ENCODE results near the gene IKBIP.

Gene IKBIP

DNA sequence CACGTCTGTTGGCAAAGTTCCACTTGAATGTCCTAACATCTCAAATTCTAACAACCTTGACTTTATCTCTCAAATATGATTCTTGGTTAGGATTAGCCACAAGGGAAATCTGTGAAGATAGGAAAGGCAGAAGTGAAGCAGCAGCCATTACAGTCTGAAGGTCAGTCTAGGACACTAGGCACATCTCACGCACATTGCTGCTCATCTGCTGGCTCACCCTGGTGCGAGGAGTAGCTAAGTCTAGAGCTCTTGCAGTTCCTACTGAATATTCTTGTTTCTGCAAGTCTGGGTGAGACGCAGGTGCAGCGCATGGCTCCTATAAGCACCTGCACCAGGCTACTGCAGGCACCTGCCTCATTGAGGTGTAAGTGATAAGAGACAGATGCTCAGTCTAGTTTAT, 57.5 kb downstream of the IKBIP start:
- Histone ChIP-seq H2AFZ (ENCODE audit: low read length) (no peak overlapping the region), H4K20me1 (ENCODE audit: insufficient read depth, low read length) (no peaks in the 10 kb centered on the region), H3K9me2 (replicated peaks; ENCODE audit: insufficient read depth, low read length) (no peaks in the 10 kb centered on the region), H3K4me3 (ENCODE audit: low read length) (no peak overlapping the region), H3K4me1 (ENCODE audit: low read length) (no peaks in the 10 kb centered on the region), H3K9ac (ENCODE audit: low read length) (no peak overlapping the region), H3K9me3 (replicated peaks; ENCODE audit: insufficient read depth, low read length) (no peaks in the 10 kb centered on the region), H3K27ac (ENCODE audit: low read length) (no peak overlapping the region), H3K4me2 (ENCODE audit: low read depth, low read length) (no peak overlapping the region), H3K36me3 (replicated peaks; ENCODE audit: insufficient read depth, low read length) (no peaks in the 10 kb centered on the region), H3K27me3 (replicated peaks; ENCODE audit: insufficient read depth, low read length) (no peaks in the 10 kb centered on the region), H3F3A (ENCODE audit: insufficient read depth, low read length) (no peaks in the 10 kb centered on the region), H3K79me2 (ENCODE audit: low read length) (no peaks in the 10 kb centered on the region)
- no peak for TF ChIP-seq EZH2phosphoT487 (IDR thresholded peaks at IDR 0.05; ENCODE audit: low read length)
- no peak for TF ChIP-seq EZH2 (optimal IDR thresholded peaks at IDR 0.05; ENCODE audit: low read depth, low read length)
- TF ChIP-seq, protein P1, sequence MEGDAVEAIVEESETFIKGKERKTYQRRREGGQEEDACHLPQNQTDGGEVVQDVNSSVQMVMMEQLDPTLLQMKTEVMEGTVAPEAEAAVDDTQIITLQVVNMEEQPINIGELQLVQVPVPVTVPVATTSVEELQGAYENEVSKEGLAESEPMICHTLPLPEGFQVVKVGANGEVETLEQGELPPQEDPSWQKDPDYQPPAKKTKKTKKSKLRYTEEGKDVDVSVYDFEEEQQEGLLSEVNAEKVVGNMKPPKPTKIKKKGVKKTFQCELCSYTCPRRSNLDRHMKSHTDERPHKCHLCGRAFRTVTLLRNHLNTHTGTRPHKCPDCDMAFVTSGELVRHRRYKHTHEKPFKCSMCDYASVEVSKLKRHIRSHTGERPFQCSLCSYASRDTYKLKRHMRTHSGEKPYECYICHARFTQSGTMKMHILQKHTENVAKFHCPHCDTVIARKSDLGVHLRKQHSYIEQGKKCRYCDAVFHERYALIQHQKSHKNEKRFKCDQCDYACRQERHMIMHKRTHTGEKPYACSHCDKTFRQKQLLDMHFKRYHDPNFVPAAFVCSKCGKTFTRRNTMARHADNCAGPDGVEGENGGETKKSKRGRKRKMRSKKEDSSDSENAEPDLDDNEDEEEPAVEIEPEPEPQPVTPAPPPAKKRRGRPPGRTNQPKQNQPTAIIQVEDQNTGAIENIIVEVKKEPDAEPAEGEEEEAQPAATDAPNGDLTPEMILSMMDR (IDR thresholded peaks at IDR 0.05; ENCODE audit: low read length), result no peak
- DNase-seq, result no peak

DNA sequence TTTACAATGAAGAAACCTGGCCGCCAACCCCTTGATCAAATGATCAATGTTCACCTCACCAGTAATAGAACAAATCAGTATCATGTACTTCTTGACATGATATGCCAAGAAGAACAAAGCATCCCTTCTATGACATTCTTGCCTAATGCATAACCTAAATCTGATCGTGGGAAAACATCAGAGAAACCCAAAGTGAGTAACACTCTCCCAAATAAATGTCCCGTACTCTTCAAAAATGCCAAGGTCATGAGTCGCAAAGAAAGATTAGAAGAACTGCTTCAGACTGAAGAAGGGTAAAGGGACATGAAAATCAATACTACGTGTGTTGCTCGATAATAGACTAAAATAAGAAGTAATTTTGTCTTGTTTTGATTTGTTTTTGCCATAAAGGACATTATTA, 62.5 kb downstream of the IKBIP start:
- Histone ChIP-seq H3K27me3 (replicated peaks; ENCODE audit: insufficient read depth, low read length) (no peaks in the 10 kb centered on the region), H2AFZ (ENCODE audit: low read length) (no peak overlapping the region), H3K79me2 (ENCODE audit: low read length) (no peaks in the 10 kb centered on the region), H3K4me3 (ENCODE audit: low read length) (no peak overlapping the region), H3F3A (ENCODE audit: insufficient read depth, low read length) (no peaks in the 10 kb centered on the region), H4K20me1 (ENCODE audit: insufficient read depth, low read length) (no peaks in the 10 kb centered on the region), H3K4me2 (ENCODE audit: low read depth, low read length) (no peak overlapping the region), H3K36me3 (replicated peaks; ENCODE audit: insufficient read depth, low read length) (no peaks in the 10 kb centered on the region), H3K9me2 (replicated peaks; ENCODE audit: insufficient read depth, low read length) (no peaks in the 10 kb centered on the region), H3K4me1 (ENCODE audit: low read length) (no peaks in the 10 kb centered on the region), H3K9me3 (replicated peaks; ENCODE audit: insufficient read depth, low read length) (no peaks in the 10 kb centered on the region), H3K9ac (ENCODE audit: low read length) (no peak overlapping the region), H3K27ac (ENCODE audit: low read length) (no peak overlapping the region)
- DNase-seq, result no peak
- TF ChIP-seq EZH2 (optimal IDR thresholded peaks at IDR 0.05; ENCODE audit: low read depth, low read length) (no peak), EZH2phosphoT487 (IDR thresholded peaks at IDR 0.05; ENCODE audit: low read length) (no peak)
- TF ChIP-seq, protein P1 (IDR thresholded peaks at IDR 0.05; ENCODE audit: low read length), result no peak

DNA sequence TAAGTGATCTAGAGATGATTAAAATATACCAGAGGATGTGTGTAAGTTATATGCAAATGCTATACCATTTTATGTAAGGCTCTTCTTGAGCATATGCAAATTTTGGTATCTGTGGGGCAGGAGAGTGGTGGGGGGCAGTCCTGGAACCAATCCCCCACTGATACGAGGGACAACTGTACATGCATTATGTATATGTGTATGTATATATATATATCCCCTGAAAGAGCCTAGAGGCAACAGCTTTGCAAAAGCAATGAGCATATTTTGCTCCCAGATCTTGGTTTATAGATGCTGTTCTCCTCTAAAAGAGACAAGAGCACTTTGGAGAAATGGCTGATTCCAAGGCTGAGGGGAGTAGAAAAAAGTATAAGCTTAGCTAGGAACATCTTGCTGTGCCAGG, 63.5 kb downstream of the IKBIP start:
- H2AFZ ChIP-seq (ENCODE audit: low read length), result no peak overlapping the region
- TF ChIP-seq EZH2 (optimal IDR thresholded peaks at IDR 0.05; ENCODE audit: low read depth, low read length) (no peak), EZH2phosphoT487 (IDR thresholded peaks at IDR 0.05; ENCODE audit: low read length) (no peak)
- no peak overlapping the region for H3K27ac ChIP-seq (ENCODE audit: low read length)
- no peaks in the 10 kb centered on the region for H3K79me2 ChIP-seq (ENCODE audit: low read length)
- no peak overlapping the region for H3K4me2 ChIP-seq (ENCODE audit: low read depth, low read length)
- H3K4me1 ChIP-seq (ENCODE audit: low read length), result no peaks in the 10 kb centered on the region
- H3K9me2 ChIP-seq (replicated peaks; ENCODE audit: insufficient read depth, low read length), result no peaks in the 10 kb centered on the region
- H3F3A ChIP-seq (ENCODE audit: insufficient read depth, low read length), result no peaks in the 10 kb centered on the region
- no peak overlapping the region for H3K9ac ChIP-seq (ENCODE audit: low read length)
- no peak overlapping the region for H3K4me3 ChIP-seq (ENCODE audit: low read length)
- no peaks in the 10 kb centered on the region for H4K20me1 ChIP-seq (ENCODE audit: insufficient read depth, low read length)
- no peak for DNase-seq
- no peaks in the 10 kb centered on the region for H3K9me3 ChIP-seq (replicated peaks; ENCODE audit: insufficient read depth, low read length)
- H3K36me3 ChIP-seq (replicated peaks; ENCODE audit: insufficient read depth, low read length), result no peaks in the 10 kb centered on the region
- no peaks in the 10 kb centered on the region for H3K27me3 ChIP-seq (replicated peaks; ENCODE audit: insufficient read depth, low read length)

DNA sequence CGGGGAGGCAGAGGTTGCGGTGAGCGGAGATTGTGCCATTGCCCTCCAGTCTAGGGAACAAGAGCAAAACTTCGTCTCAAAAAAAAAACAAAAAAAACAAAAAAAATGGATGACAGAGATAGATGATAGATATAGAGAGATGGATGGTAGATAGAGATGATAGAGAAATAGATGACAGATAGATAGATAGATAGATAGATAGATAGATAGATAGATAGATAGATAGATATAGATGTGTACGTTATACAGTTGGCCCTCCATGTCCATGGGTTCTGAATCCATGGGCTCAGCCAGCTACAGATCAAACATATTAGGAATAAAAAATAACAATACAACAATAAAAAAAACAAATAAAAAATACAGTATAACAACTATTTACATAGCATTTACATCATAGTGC, 63.9 kb downstream of the IKBIP start:
- H4K20me1 ChIP-seq (ENCODE audit: insufficient read depth, low read length), result no peaks in the 10 kb centered on the region
- H3K27ac ChIP-seq (ENCODE audit: low read length), result no peak overlapping the region
- H3K4me3 ChIP-seq (ENCODE audit: low read length), result no peak overlapping the region
- H3K27me3 ChIP-seq (replicated peaks; ENCODE audit: insufficient read depth, low read length), result no peaks in the 10 kb centered on the region
- H3F3A ChIP-seq (ENCODE audit: insufficient read depth, low read length), result no peaks in the 10 kb centered on the region
- H3K36me3 ChIP-seq (replicated peaks; ENCODE audit: insufficient read depth, low read length), result no peaks in the 10 kb centered on the region
- no peaks in the 10 kb centered on the region for H3K9me2 ChIP-seq (replicated peaks; ENCODE audit: insufficient read depth, low read length)
- TF ChIP-seq EZH2 (optimal IDR thresholded peaks at IDR 0.05; ENCODE audit: low read depth, low read length) (no peak), EZH2phosphoT487 (IDR thresholded peaks at IDR 0.05; ENCODE audit: low read length) (no peak)
- TF ChIP-seq, protein P1 (IDR thresholded peaks at IDR 0.05; ENCODE audit: low read length), result no peak
- DNase-seq, result no peak
- no peaks in the 10 kb centered on the region for H3K4me1 ChIP-seq (ENCODE audit: low read length)
- H3K4me2 ChIP-seq (ENCODE audit: low read depth, low read length), result no peak overlapping the region
- no peak overlapping the region for H3K9ac ChIP-seq (ENCODE audit: low read length)
- H3K9me3 ChIP-seq (replicated peaks; ENCODE audit: insufficient read depth, low read length), result no peaks in the 10 kb centered on the region
- H3K79me2 ChIP-seq (ENCODE audit: low read length), result no peaks in the 10 kb centered on the region
- H2AFZ ChIP-seq (ENCODE audit: low read length), result no peak overlapping the region
